ENCODE measurements around the gene CDS1. TPM values are rescaled to one million over a fixed set of nuclear protein-coding genes. Genes with fewer than 3 reads are reported as not detected.

Gene CDS1
- total and polyA plus RNA-seq, 8 donors, result 3.2 to 62.6 (median 6.7) TPM

DNA sequence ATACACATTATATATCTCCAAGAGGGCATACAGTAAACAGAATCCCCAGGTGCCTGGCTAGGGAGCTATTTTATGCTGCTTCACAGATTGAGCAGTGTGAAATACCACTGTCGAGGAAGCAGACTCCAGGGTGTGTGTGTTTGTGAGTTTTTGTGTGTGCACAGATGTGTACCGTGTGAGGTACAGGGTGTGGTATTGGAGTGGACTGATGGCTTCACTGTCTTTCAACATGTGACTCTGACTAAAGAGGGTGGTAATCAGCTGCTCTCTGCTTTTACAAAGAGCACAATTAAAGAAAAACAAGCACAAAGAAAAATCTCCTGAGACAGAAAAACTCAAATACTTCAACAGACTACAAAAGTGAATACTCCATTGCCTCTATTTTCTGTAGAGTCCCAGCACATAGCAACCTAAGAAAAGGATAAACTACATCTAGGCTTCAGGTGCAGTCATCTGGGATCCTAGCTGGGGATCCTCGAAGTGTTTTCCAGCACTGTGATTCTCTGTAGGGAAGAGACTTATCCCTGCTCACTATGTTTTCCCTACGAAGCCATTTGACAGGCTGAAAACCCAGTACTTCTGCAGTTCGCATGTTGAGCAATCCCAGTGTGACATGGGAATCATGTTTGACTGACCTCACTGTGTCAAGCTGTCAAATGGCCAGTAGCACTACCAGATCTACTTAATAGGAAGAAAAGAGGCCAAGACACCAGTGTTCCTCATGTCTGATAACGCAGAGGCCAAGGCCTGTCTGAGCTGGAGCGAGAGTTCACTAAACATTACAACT lies 100.3 kb downstream of the CDS1 start:
- TF ChIP-seq POLR2A (IDR thresholded peaks at IDR 0.05), result no peak
- TF ChIP-seq, protein P1, sequence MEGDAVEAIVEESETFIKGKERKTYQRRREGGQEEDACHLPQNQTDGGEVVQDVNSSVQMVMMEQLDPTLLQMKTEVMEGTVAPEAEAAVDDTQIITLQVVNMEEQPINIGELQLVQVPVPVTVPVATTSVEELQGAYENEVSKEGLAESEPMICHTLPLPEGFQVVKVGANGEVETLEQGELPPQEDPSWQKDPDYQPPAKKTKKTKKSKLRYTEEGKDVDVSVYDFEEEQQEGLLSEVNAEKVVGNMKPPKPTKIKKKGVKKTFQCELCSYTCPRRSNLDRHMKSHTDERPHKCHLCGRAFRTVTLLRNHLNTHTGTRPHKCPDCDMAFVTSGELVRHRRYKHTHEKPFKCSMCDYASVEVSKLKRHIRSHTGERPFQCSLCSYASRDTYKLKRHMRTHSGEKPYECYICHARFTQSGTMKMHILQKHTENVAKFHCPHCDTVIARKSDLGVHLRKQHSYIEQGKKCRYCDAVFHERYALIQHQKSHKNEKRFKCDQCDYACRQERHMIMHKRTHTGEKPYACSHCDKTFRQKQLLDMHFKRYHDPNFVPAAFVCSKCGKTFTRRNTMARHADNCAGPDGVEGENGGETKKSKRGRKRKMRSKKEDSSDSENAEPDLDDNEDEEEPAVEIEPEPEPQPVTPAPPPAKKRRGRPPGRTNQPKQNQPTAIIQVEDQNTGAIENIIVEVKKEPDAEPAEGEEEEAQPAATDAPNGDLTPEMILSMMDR (IDR thresholded peaks at IDR 0.05), result no peak
- TF ChIP-seq POLR2AphosphoS5 (IDR thresholded peaks at IDR 0.05), result no peak
- no peak for TF ChIP-seq EP300 (IDR thresholded peaks at IDR 0.05)
- WGBS, 5 donors, result 83 to 87% (median 84%) methylated on average over 7 of the region's 7 CpGs
- no peak overlapping the region for H3K27ac ChIP-seq

DNA sequence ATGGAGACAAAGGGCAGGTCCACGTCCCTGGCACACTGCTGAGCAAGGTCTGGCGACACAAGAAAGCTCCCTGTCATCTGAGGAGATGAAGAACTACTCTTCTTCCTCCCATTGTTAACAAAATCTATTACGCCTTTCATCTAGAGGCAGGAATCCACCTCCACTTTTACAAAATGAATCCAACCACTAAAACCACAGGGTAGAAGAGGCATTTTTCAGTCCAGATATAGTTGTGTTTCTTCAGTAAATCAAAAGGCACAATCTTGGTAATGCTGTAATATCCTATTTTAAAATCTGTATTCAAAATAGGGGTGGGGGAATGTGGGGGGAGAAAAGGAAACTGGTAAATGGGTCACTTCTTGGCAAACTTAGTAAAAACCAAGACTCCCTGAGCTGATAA lies 101.4 kb downstream of the CDS1 start:
- H3K4me3 ChIP-seq, result no peak overlapping the region
- 91 to 95% (median 92%) methylated on average over 3 of the region's 3 CpGs for WGBS, 5 donors
- no peak for TF ChIP-seq EP300 (IDR thresholded peaks at IDR 0.05)
- TF ChIP-seq, protein P1 (IDR thresholded peaks at IDR 0.05), result no peak
- no peak for TF ChIP-seq POLR2AphosphoS5 (IDR thresholded peaks at IDR 0.05)
- TF ChIP-seq POLR2A (IDR thresholded peaks at IDR 0.05), result no peak
- H3K9me3 ChIP-seq, result no peaks in the 10 kb centered on the region
- H3K27me3 ChIP-seq, result no peaks in the 10 kb centered on the region
- intact Hi-C loops (cut with DNase I; ENCODE audit: low total_unique reads), result no loop called here
- peaks cover 16 to 98% (median 96%) of the 10 kb centered on the region in 4 donors for H3K36me3 ChIP-seq
- no peak for DNase-seq
- H3K27ac ChIP-seq, result no peak overlapping the region
- H3K4me1 ChIP-seq, result peaks cover 0 to 21% (median 11%) of the 10 kb centered on the region in 4 donors

More for the DNA sequence above, 100.3 kb downstream of the CDS1 start:
- intact Hi-C loops (cut with DNase I; ENCODE audit: low total_unique reads), result no loop called here
- H3K4me1 ChIP-seq, result peaks cover 0 to 21% (median 11%) of the 10 kb centered on the region in 4 donors
- H3K27me3 ChIP-seq, result no peaks in the 10 kb centered on the region
- no peak overlapping the region for H3K4me3 ChIP-seq
- no peaks in the 10 kb centered on the region for H3K9me3 ChIP-seq
- H3K36me3 ChIP-seq, result peaks cover 25 to 98% (median 97%) of the 10 kb centered on the region in 4 donors
- no peak for DNase-seq

DNA sequence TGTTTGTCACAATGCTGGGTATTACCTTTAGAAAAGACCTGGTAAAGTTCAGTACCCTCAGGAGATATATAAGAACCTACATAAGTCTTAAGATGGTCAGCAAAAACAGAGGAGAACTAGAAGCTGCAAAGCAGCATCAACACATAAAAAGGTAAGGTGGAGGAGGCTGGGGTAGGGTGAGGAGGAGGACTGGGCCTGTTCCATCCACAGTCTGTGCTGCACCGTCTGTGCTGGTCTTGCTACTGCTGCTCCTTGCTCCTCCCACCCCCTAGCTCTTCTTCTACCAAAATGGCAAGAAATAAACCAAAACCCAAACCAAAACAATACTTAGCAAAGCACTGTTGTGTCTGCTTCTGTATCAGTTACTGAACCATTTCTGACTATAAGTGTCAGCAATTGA lies 102.2 kb downstream of the CDS1 start:
- WGBS, 5 donors, result 45 to 90% (median 76%) methylated on average over 1 of the region's 1 CpG
- H3K4me3 ChIP-seq, result no peak overlapping the region
- peaks cover 16 to 98% (median 95%) of the 10 kb centered on the region in 4 donors for H3K36me3 ChIP-seq

DNA sequence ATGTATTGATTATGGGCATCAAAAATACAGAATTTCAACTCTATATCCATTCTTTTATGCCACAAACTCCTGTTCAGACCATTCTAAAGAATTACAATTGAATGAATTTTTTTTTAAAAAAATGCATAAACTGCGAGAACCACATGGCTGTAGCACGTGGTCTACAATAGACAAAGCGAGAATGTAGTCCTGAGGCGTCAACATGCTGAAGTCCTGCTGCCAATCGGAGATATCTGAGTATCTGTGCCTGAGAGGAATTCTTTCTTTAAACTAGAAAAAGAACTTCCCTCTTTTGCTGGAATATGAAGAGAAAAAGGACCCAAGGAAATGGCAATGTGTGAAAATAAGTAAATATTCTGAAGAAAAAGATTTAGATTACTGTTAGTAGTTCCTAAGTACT lies 105.7 kb downstream of the CDS1 start:
- Histone ChIP-seq H3K27me3 (no peaks in the 10 kb centered on the region), H3K4me1 (peaks cover 0 to 15% (median 0%) of the 10 kb centered on the region in 4 donors), H3K4me3 (no peak overlapping the region), H3K27ac (no peak overlapping the region), H3K9me3 (no peaks in the 10 kb centered on the region), H3K36me3 (peaks cover 21 to 98% (median 95%) of the 10 kb centered on the region in 4 donors)
- DNase-seq, result no peak
- 93 to 96% (median 95%) methylated on average over 5 of the region's 5 CpGs for WGBS, 5 donors
- no peak for TF ChIP-seq POLR2AphosphoS5 (IDR thresholded peaks at IDR 0.05)
- intact Hi-C loops (cut with DNase I; ENCODE audit: low total_unique reads), result no loop called here

More for the DNA sequence above, 102.2 kb downstream of the CDS1 start:
- no peaks in the 10 kb centered on the region for H3K9me3 ChIP-seq
- intact Hi-C loops (cut with DNase I; ENCODE audit: low total_unique reads), result no loop called here
- TF ChIP-seq POLR2A (IDR thresholded peaks at IDR 0.05) (no peak), EP300 (IDR thresholded peaks at IDR 0.05) (no peak), POLR2AphosphoS5 (IDR thresholded peaks at IDR 0.05) (no peak)
- TF ChIP-seq, protein P1 (IDR thresholded peaks at IDR 0.05), result no peak
- DNase-seq, result no peak
- peaks cover 0 to 21% (median 11%) of the 10 kb centered on the region in 4 donors for H3K4me1 ChIP-seq
- no peak overlapping the region for H3K27ac ChIP-seq
- no peaks in the 10 kb centered on the region for H3K27me3 ChIP-seq

DNA sequence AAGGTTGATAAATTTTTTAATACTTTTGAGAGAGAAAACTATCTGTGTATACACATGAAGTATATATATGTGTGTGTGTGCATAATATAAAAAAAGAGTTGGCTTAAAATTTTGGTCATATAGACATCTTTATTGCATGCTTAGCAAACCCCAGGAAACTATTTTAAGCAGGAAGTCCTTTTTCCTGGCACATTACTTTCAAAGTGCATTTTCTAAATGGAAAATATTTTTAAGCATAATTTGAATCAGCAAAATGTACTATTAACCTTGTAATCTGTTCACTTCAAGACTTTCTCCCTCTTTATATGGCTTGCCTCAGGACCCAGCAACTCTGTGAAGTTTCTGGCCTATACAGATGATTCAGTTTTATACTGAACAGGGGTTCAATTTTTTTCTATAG lies 106.3 kb downstream of the CDS1 start:
- intact Hi-C loops (cut with DNase I; ENCODE audit: low total_unique reads), result no loop called here
- no peak overlapping the region for H3K4me3 ChIP-seq
- no peak for DNase-seq
- no peak overlapping the region for H3K27ac ChIP-seq
- TF ChIP-seq POLR2AphosphoS5 (IDR thresholded peaks at IDR 0.05) (no peak), EP300 (IDR thresholded peaks at IDR 0.05) (no peak), POLR2A (IDR thresholded peaks at IDR 0.05) (no peak)
- TF ChIP-seq, protein P1 (IDR thresholded peaks at IDR 0.05), result no peak
- H3K9me3 ChIP-seq, result no peaks in the 10 kb centered on the region
- H3K36me3 ChIP-seq, result peaks cover 24 to 98% (median 95%) of the 10 kb centered on the region in 4 donors
- peaks cover 0 to 15% (median 0%) of the 10 kb centered on the region in 4 donors for H3K4me1 ChIP-seq
- H3K27me3 ChIP-seq, result no peaks in the 10 kb centered on the region

Measured in stomach (tissue), 9 donors.